ENCODE data around the gene TMCC1.
"Not testable (repeated sequence)": the region's sequence is repeated elsewhere in the genome, so short reads cannot be mapped to it uniquely, and the experiment has no call there.

TMCC1 gene

DNA sequence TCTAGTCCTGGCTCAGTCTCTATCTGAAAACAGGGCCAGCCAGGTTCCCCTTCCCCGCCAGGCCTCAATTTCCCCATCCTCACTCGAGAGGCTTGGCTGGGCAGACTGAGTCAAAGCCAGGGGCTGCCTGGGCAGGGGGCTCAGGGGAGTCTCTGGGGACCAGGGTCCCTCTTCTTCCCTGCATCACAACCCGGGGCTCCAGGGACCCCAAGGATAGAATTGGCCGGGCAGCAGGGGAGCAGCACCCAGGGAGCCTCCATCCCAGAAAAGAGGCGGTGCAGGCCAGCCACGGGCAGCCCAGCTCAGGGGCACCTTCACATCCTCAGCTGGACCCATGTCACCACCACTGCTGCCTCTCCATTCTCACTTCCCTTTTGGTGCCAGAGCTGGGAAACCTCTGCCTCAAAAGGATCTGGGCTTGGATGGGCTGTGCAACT lies 273.8 kb downstream of the TMCC1 start:
- no peak for DNase-seq

DNA sequence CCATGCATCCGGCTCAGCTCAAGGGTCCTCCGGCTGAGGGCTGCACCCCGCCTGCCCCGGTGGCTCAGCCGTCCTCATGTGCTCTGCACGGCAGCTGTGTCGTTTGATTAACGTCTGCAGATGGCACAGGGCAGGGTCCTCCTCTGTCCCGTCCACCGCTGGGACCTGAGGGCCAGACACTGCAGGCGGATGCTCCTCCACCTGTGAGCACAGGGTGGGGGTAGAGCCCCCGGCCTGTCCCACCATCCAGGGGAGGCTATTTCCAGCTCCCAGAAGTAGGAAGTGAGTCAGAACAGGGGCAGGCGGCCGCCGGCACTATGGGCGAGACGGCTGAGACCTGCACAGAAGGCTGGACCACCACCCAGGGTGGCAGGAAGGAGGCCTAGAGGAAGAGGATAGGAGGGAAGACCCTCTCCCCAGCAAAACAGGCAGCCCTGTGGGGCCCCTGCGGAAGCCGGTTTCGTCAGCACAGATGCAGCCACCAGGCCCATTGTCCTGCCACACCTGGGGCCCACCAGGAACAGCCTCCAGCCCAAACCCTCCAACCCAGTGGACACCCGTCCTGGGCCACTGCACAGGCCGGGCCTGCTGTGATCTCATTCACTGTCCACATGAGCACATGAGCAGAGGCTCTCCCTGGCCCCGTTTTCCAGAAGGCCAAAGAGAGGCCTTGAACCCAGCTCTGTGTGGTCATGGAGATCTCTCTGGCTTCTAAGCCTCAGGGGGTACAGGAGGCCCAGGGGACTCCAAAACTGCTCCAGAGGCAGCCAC lies 274.4 kb downstream of the TMCC1 start:
- no peak for DNase-seq

DNA sequence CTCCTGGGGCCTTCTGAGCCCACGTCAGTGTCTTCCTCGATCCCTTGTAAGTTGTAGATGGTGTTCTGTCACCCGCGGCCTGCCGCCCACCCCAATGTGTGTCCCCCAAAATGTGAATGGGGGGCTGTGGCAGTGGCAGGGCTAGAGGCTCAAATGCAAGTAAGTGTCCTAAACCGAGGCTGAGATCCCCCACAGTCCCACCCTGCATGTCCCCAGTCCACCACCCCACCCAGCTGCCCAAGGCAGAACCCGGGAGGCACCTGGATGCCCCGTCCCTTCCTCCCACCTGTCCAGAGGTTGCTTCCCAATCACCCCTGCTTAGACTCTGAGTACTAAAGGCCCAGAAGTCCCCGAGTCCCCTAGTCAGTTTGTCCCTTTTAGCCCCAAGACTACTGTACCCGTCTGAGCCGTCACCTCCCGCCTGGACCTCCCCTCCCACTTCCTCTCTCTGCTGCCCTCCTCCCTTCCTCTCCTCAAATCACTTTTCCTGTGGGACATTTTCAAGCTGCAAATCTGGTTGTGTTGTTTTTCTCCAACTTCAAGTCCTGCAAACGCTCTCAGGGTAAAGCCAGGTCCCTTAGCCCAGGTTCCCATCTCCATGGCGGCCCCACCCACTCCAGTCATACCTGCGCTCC lies 275.2 kb downstream of the TMCC1 start:
- no peak for DNase-seq

DNA sequence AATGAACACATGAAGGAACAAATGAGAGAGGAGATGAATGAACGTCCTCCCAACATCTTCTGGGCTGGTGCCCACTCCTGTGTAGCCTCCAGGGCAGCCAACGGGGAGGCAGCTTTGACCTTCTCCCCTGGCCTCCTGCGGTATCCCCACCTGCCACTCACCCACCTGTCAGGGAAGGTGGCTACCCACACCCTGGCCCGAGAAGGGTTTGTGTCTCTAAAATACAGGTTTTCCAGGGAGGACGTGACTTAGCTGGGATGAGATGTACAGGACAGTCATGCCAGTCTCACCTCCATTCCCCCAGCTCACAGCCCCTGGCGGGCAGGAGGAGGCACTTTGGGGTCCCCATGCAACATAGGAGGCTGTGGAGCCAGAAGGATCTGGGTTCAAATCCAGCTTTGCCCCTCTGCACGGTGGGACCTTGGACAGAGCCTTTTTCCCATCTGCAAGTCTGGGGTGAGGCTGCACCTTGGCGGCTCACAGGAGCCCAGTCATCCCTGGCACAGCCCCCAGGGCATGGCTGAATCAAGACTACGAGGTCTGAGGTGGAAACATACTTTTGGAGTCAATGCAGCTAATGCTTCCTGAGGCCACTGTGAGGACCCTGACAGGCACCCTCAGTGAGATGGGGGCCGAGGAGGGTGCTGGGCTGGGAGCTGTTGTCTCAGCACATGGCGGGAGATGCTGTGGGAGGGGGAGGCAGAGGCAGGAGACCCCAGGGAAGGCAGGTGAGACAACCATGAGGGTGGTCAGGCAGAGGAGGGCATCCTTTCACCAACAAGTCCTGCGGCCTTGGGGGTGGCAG lies 275.9 kb downstream of the TMCC1 start:
- no peak for DNase-seq

DNA sequence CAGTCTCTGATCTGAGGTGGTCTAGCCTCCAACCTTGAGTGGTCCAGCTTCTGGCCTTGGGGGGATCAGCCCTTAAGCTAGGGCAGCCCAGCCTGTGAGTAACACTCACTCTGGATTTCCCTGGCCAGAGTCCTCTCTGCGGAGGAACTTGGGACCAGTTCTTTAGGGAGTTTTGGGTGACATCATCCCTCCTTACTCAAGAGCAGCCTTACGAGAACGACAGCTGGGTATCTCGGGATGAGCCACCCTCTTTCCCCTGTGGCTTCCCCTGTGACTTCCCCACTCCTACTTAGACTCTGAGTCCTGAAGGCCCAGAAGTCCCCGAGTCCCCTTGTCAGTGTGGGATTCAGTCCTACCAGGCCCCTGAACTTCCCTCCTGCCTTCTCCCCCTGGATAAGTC lies 276.8 kb downstream of the TMCC1 start:
- no peak for DNase-seq

DNA sequence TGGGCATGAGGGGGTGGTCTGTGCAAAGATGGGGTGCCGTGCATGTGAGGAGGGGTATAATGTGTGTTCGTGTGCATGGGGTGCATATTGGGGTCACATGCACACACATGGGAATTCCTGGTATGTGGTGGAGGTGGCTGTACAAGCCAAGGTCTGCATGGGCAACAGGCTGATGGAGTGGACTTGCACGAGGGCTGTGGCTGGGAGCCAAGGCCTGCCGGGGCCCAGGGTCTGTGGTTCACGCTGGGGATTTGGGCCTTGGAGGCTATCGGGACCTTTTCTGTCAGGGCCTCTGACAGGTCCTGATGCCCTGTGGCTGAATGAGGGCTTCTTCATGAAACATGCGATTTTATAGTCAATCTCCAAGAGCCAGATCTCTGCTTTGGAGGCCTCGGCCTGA lies 277.2 kb downstream of the TMCC1 start:
- DNase-seq = no peak

DNA sequence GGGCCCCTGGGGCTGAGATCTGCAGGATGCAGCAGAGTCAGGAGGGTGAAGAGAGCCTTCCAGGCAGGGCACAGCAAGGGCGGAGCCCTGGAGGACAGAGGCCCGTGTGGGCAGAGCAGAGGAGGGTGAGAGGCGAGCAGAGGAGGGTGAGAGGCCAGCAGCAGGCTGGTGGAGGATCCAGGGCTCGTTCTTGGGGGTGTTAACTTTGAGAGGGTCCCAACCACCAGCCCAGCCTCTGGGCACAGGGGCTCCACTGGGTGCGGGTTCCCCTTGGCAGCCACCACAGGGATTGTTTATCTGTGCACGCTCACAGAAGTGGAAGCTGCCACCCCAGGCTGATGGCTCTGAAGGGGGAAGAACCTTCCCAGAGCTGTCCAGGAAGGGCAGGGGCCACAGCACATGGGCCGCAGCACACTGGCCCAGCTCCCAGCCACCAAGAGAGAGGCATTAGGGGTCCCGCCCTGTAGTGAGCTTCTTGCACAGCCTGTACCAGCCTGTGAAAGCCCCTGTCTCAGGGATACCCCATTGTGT lies 277.7 kb downstream of the TMCC1 start:
- no peak for DNase-seq

DNA sequence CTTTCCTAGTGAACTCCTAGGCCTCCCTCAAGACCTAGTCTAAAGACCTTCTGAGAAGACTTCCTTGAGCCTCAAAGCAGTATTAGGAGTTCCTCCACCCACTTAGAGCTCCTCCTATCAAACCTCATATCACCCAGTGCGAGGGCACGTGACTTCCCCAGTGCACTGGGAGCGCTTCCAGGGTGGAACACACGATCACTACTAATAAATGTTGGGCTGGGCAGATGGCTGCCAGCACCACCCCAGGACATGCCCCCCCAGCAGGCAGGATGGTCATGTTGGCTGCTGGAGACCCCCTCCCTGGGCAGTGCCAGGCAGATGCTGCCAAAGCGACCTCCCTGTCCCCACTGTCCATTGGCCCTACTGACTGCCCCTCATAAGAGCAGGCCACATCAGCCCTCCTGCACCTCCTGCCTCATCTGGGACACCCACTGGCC lies 278.6 kb downstream of the TMCC1 start:
- DNase-seq = no peak

DNA sequence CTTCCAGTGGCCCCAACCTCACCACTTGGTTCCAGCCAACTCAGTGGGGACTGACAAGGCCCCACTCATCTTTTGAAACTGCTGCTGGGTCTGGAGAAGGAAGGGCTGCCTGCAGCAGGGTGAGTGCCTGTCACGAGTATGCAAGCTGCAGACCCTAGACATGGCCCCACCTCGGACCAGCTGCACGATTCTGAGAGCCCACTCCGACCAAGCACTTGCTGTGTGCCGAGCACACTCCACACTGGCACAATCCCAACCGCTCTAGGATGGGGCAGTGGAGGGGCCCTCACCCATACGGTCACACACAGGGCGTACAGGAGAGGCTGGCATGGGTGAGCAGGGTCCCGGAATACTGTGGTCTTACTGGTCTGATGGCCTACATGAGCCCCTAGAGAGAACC lies 279.1 kb downstream of the TMCC1 start:
- no peak for DNase-seq

DNA sequence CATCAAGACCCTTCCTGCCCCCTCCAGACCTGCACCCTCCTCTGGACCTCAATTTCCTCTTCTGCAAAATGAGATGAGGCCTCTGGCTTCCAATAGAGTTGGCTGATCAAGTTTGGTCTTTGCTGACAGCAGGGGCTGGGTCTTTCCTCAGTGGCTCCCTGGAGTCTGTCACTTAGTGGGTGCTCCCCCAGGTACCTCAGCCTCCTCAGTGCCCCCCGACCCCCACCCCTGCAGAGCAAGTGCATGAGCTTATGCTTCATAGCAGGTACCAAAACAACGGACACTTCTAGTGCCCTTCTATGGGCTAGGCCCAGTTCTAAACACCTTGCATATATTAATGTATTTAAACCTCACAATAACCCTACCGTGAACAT lies 280.2 kb downstream of the TMCC1 start:
- no peak for DNase-seq

DNA sequence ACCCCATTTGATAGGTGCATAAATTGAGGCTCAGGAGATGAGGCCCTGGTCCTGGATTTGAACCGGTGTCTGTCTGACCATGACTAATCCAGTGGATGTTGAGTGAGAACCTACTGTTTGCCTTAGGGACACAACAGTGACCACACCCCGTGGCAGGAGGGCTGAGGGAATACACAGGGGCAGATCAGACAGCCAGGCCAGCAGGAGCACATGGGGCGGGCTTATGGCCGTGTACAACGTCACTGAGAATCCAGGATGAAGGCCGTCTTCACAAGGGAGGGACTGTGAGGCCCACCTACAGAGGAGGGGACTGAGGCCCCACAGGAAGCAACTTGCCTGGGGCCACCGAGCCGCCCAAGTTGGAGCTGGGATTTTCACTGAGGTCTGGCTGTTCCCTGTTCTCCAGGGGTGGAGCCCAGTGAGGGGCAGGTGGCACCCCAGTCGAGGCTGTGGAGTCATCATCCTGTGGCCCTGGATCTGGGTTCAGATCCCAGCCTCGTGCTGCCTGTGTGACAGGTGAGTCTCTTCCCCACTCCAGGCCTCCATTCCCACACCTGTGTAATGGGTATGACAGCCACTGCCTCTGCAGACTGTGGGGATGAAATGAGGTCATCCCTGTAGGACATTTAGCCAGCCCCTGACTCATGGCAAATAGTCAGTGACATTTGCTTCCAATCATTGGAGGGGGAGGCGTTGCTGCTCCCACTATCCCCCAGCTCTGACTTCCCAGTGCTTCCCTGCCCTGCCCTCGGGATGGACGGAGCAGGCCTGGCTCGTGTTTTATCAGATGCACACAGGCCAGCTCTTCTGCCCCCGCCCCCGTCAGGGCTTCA lies 280.8 kb downstream of the TMCC1 start:
- DNase-seq = no peak

DNA sequence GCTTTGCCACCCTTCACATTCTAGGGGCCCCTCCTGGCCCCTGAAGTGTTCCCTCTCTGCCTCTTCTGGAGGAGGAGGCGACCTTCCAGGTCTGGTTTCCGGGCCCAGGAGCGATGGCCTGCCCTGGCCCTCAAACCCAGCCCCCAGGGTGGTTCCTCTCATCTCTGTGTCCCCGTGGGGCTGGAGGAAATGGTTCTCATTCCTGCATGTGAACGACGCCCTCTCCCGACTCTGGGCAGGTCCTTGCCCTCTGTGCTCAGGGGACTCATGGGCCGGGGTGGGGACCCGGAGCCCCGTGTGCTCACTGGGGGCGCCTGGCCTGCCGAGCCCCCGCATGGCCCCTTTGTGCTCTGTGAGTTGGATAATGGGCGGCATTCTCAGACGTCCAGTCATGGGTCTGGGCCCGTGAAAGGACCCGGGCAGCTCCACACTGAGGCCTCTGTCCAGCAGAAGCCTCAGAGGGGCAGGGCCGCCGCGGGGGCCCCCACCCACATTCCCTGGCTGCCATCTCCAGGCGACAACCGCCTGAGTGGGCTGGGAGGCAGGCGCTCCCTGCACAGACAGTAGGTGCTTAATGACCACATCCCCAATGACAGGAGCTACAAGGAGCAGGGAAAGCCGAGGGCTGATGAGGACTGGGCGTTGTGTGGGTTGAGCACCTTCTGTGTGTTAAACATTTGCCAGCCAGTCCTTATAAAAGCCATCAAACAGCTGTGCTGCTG lies 281.5 kb downstream of the TMCC1 start:
- no peak for DNase-seq

DNA sequence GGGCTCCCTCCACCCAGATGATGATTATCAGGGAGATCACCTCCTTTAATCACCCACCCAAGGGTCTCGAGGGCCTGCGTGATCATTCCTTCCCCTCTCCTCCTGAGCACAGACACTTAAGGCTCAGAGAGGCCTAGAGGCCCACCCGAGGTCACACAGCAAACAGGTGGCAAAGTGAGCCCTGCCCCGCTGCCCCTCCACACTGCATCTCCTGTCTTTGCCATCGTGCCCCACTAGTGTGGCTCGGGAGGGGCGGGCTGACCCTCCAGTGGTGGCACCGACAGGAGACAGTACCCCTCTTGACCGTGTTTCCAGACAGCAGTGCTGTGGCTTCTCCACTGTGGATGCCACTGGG lies 282.1 kb downstream of the TMCC1 start:
- DNase-seq = no peak

DNA sequence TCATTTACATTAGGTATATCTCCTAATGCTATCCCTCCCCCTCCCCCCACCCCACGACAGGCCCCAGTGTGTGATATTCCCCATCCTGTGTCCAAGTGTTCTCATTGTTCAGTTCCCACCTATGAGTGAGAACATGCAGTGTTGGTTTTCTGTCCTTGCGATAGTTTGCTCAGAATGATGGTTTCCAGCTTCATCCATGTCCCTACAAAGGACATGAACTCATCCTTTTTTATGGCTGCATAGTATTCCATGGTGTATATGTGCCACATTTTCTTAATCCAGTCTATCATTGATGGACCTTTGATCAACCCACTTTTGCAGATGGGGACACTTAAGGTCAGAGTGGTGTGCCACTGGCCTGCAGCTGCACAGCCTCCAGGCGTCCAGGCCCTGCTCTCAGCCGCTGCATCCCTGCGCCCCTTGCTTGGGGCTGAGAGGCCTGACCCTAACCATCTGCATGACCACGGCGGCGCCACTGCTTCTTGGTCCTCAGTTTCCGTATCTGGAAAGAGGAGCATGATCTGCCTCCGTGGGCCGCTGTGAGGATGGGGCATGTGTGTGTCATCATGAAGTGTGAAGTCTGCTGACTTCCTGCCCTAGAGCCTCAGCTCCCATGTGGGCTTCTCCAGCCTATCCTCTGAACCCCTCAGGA lies 282.6 kb downstream of the TMCC1 start:
- not testable (repeated sequence) for DNase-seq

DNA sequence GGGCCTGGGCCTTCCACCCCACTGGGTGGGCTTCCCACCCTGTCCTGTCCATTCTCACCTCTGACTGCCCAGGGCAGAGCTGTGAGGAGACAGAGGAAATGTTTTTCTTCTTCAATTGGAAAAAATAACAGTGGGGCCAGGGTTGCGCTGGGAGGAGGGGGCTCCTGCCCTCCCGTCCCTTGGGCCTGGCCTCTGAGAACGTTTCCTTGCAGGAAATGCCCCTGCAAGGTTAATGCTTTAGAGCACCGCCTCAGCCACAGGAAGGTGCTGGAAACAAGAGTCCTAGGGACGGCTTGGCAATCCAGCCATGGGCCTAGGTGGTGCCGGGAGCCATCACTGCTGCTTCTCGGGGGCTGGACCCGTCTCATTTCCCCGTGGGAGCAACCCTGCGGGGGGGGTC lies 283.2 kb downstream of the TMCC1 start:
- no peak for DNase-seq

DNA sequence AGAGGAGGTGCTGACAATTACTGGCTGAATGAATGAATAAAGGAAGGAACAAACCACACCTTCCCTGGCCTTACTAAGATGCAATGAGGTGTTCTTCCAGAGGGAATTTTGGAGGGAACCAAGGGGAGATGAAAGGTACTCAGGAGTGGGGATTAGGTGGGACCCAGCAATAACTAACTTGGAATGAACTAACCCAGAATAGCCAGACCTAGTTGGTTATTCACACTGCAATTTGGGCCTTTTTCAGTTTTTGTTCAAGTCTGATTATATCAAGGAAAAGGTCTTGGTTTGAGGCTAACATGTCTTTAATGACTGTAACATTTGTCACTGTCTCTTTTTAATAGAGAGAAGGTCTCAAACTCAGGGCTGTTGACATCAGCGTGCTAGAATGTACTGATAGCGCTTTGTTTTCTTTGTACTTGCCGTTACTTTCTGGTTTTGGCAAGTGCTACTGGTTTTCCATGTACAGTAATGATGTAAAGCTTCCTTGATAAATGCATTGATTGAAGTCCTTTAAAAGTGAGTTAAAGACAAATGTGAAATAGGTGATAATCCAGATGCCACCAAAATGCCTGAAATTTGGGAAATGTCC lies 283.8 kb downstream of the TMCC1 start:
- no peak for DNase-seq

DNA sequence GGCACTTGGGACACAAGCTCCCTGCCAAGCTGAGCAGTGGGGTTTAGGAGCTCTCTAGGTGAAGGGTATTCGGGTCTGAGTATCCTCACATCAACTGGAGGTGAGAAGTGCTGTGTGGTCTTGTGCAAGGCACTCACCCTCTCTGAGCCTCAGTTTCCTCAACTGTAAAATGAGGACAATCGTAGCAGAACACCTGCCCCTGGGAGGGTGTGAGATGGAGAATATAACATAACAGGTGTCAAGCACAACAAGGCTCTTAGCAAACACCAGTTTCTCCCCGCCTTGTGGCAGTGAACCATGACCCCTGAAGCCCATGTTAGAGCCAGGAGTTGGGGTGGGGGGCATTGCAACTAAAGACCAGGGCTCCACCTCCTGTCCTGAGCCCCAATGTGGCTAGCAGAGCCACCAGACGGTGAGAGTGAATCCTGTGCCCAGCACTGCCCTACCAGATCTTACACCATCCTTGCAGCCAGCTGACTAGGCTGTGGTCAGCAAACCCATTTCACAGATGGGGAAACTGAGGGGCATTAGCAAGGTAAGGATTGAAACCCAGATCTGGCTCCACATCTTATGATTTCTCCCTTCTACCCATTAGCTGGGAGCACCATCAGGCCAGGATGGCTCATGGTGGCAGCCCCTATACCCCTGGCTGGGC lies 284.4 kb downstream of the TMCC1 start:
- no peak for DNase-seq

DNA sequence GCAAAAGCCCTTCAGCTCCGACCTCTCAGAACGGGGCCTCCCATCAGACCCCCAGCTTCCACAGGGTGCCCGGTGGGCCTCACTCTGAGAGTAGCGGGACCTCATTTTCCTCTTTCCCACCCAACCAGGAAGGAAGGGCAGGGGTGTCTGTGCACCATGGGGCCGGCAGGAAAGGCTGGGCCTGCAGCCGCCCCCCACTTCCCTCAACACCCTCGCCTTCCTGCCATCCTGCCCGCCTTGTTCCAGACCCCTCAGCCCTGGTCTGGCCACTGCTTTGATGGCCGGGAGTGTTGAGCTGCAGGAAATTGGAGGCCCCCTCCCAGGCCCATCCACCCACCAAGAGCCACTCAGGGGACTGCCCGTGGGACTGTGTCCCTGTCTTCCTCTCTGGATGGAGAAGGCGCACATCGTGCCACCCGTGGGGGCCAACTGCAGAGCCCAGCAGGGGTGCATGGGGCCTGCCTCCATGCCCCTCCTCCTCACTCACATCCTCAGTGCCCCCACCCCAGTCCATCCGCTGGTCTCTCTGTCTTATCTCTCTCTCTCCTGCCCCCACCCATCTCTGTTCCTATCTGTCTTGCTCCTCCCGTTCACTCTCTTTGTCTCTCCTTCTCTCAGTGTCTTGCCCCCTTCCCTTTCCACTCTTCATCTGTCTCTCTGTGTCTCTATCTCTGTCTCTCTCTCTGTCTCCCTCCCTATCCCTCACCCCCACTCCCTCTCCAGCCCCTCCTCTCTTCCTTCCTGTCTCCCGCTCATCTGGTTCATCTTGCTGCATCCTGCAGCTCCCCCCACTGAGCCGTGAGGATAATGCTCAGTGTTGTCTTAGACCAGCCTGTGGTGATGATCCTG lies 285.2 kb downstream of the TMCC1 start:
- DNase-seq = no peak

DNA sequence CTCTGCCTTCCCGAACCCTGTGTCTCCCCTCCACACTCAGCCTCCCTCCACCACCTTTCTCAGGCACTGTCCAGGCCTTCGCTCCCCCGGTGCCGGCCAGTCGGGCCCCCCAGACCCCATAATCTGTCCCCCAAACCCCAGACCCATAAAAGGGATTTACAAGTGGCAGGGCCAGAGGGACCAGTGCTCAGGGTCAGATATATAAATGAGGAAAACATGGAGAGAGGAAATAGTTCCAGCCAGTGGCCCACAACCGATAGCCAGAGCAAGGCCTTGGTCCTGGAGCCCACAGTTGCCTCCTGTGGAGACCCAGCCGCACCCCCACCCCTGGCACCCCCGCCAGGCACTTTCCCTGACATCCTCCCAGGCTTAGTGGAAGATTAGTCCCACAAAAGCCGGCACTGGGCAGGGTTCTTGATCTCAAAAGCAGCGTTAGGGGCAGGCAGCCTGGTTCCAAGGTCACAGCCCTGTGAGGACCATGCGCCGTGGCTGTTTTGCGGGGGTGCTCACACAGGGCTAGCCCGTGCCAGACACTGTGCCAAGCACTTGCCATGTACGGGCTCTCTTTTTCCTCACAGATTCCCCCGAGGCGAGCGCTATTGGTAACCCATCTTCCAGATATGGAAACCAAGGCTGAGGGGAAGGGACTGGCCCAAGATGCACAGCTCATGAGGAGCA lies 286.0 kb downstream of the TMCC1 start:
- DNase-seq = no peak
